ENCODE results near the gene GCA.

GCA gene

GRCh38 chr2:162343824-162344616 lies at the start of gene GCA:
Gene GCA (plus strand): TSS chr2:162344132. CDS start chr2:162344249, 117 bp downstream.
- in situ Hi-C loops (cut with HindIII; ENCODE audit: low pct_ligation_motif_present, low pct_unique_long_range_greater_than_20kb, low sequenced_read_pairs): no loop called here
- peak; percentile 99 for DNase-seq

- in situ Hi-C loops (cut with HindIII; ENCODE audit: low pct_ligation_motif_present, low pct_unique_long_range_greater_than_20kb, low sequenced_read_pairs): loop anchor here (10.0 kb wide), 1 partner anchor 140 kb away; the partner anchor contains the start of gene GCG
- no peak for DNase-seq
Measured at GRCh38 chr2:162295009-162295408, 48.9 kb upstream of the GCA start.

- peak; percentile 85 for DNase-seq
- in situ Hi-C loops (cut with HindIII; ENCODE audit: low pct_ligation_motif_present, low pct_unique_long_range_greater_than_20kb, low sequenced_read_pairs): loop anchor here (10.0 kb wide), 1 partner anchor 143 kb away; the partner anchor contains the start of gene GCG
Measured at GRCh38 chr2:162297925-162298552, 45.9 kb upstream of the GCA start.

GRCh38 chr2:162298669-162299335 lies 45.1 kb upstream of the GCA start:
- in situ Hi-C loops (cut with HindIII; ENCODE audit: low pct_ligation_motif_present, low pct_unique_long_range_greater_than_20kb, low sequenced_read_pairs): loop anchor here (10.0 kb wide), 1 partner anchor 144 kb away; the partner anchor contains the start of gene GCG
- no peak for DNase-seq

GRCh38 chr2:162300266-162300665 lies 43.7 kb upstream of the GCA start:
- no peak for DNase-seq
- in situ Hi-C loops (cut with HindIII; ENCODE audit: low pct_ligation_motif_present, low pct_unique_long_range_greater_than_20kb, low sequenced_read_pairs): no loop called here

- in situ Hi-C loops (cut with HindIII; ENCODE audit: low pct_ligation_motif_present, low pct_unique_long_range_greater_than_20kb, low sequenced_read_pairs): no loop called here
- peak; percentile 74 for DNase-seq
Measured at GRCh38 chr2:162301151-162301804, 42.7 kb upstream of the GCA start.

GRCh38 chr2:162301877-162302276 lies 42.1 kb upstream of the GCA start:
- DNase-seq: no peak
- in situ Hi-C loops (cut with HindIII; ENCODE audit: low pct_ligation_motif_present, low pct_unique_long_range_greater_than_20kb, low sequenced_read_pairs): no loop called here

- no peak for DNase-seq
- in situ Hi-C loops (cut with HindIII; ENCODE audit: low pct_ligation_motif_present, low pct_unique_long_range_greater_than_20kb, low sequenced_read_pairs): no loop called here
Measured at GRCh38 chr2:162305901-162306300, 38.0 kb upstream of the GCA start.

GRCh38 chr2:162308747-162309503 lies 35.0 kb upstream of the GCA start:
- in situ Hi-C loops (cut with HindIII; ENCODE audit: low pct_ligation_motif_present, low pct_unique_long_range_greater_than_20kb, low sequenced_read_pairs): no loop called here

GRCh38 chr2:162312853-162313252 lies 31.1 kb upstream of the GCA start:
- in situ Hi-C loops (cut with HindIII; ENCODE audit: low pct_ligation_motif_present, low pct_unique_long_range_greater_than_20kb, low sequenced_read_pairs): no loop called here
- no peak for DNase-seq

More at GRCh38 chr2:162308747-162309503, 35.0 kb upstream of the GCA start:
- DNase-seq: no peak

GRCh38 chr2:162315938-162316337 lies 28.0 kb upstream of the GCA start:
- in situ Hi-C loops (cut with HindIII; ENCODE audit: low pct_ligation_motif_present, low pct_unique_long_range_greater_than_20kb, low sequenced_read_pairs): no loop called here
- no peak for DNase-seq

GRCh38 chr2:162316590-162316989 lies 27.3 kb upstream of the GCA start:
- DNase-seq: no peak
- in situ Hi-C loops (cut with HindIII; ENCODE audit: low pct_ligation_motif_present, low pct_unique_long_range_greater_than_20kb, low sequenced_read_pairs): no loop called here

- no peak for DNase-seq
- in situ Hi-C loops (cut with HindIII; ENCODE audit: low pct_ligation_motif_present, low pct_unique_long_range_greater_than_20kb, low sequenced_read_pairs): no loop called here
Measured at GRCh38 chr2:162317058-162317742, 26.7 kb upstream of the GCA start.

GRCh38 chr2:162317861-162318327 lies 26.0 kb upstream of the GCA start:
- in situ Hi-C loops (cut with HindIII; ENCODE audit: low pct_ligation_motif_present, low pct_unique_long_range_greater_than_20kb, low sequenced_read_pairs): no loop called here
- DNase-seq: peak; percentile 61

GRCh38 chr2:162318328-162319180 lies 25.4 kb upstream of the GCA start, which contains the start of gene IFIH1:
Gene IFIH1 (minus strand): TSS chr2:162318684. CDS start chr2:162318307, 377 bp downstream.
- in situ Hi-C loops (cut with HindIII; ENCODE audit: low pct_ligation_motif_present, low pct_unique_long_range_greater_than_20kb, low sequenced_read_pairs): no loop called here
- DNase-seq: peak; percentile 98

GRCh38 chr2:162320864-162321517 lies 22.9 kb upstream of the GCA start:
- DNase-seq: no peak
- in situ Hi-C loops (cut with HindIII; ENCODE audit: low pct_ligation_motif_present, low pct_unique_long_range_greater_than_20kb, low sequenced_read_pairs): no loop called here

Data from ACHN (cell line).